GM19328 (cell line): ENCODE measurements around the gene TRPC6.

Experiments used
- ATAC-seq: cut with Tn5 transposase; IDR thresholded peaks from one replicate; pipeline ENCODE4 v1.9.1; 2021; ENCODE audit warnings: mild to moderate bottlenecking, moderate library complexity; ENCODE audit not compliant: unreplicated experiment

The TRPC6 gene

GRCh38 chr11:101583251-101584128 is at the start of gene TRPC6:
Gene TRPC6 (minus strand): TSS chr11:101584007. CDS start chr11:101583503, 504 bp downstream.
- no peak for ATAC-seq

- no peak for ATAC-seq
Observed at GRCh38 chr11:101620026-101620425, 36.2 kb upstream of the TRPC6 start.

GRCh38 chr11:101618709-101619108 is 34.9 kb upstream of the TRPC6 start:
- ATAC-seq, result no peak

GRCh38 chr11:101617735-101618332 is 34.0 kb upstream of the TRPC6 start:
- ATAC-seq, result no peak

GRCh38 chr11:101612481-101612880 is 28.7 kb upstream of the TRPC6 start:
- no peak for ATAC-seq

- ATAC-seq, result no peak
Observed at GRCh38 chr11:101600924-101601323, 17.1 kb upstream of the TRPC6 start.

GRCh38 chr11:101586965-101587364 is 3.2 kb upstream of the TRPC6 start:
- no peak for ATAC-seq

GRCh38 chr11:101584655-101585054 is 848 bp upstream of the TRPC6 start:
- no peak for ATAC-seq

GRCh38 chr11:101584129-101584515 is 315 bp upstream of the TRPC6 start:
- ATAC-seq, result no peak

GRCh38 chr11:101582989-101583250 is 887 bp downstream of the TRPC6 start:
- ATAC-seq, result no peak

GRCh38 chr11:101582236-101582988 is 1.4 kb downstream of the TRPC6 start:
- ATAC-seq, result no peak

- no peak for ATAC-seq
Observed at GRCh38 chr11:101577461-101577860, 6.3 kb downstream of the TRPC6 start.

- ATAC-seq, result no peak
Observed at GRCh38 chr11:101576456-101576855, 7.4 kb downstream of the TRPC6 start.

GRCh38 chr11:101574886-101575285 is 8.9 kb downstream of the TRPC6 start:
- ATAC-seq, result no peak

GRCh38 chr11:101567071-101567470 is 16.7 kb downstream of the TRPC6 start:
- no peak for ATAC-seq

GRCh38 chr11:101566626-101567025 is 17.2 kb downstream of the TRPC6 start:
- no peak for ATAC-seq

- ATAC-seq, result no peak
Observed at GRCh38 chr11:101563166-101563565, 20.6 kb downstream of the TRPC6 start.

- ATAC-seq, result no peak
Observed at GRCh38 chr11:101555366-101555765, 28.4 kb downstream of the TRPC6 start.

- peak; percentile 98 for ATAC-seq
Observed at GRCh38 chr11:101553891-101554292, 29.9 kb downstream of the TRPC6 start.

GRCh38 chr11:101552888-101553287 is 30.9 kb downstream of the TRPC6 start:
- ATAC-seq, result no peak

GRCh38 chr11:101528541-101528940 is 55.3 kb downstream of the TRPC6 start:
- ATAC-seq, result no peak
